Activated CD4-positive, alpha-beta T cell treated with anti-CD3 and anti-CD28 coated beads, Interleukin-2, amount 50 U/mL, for 24 hours (primary cell): ENCODE results near the gene DEPP1.
"Not testable (repeated sequence)": the region's sequence is repeated elsewhere in the genome, so short reads cannot be mapped to it uniquely, and the experiment has no call there.

Experiments
- DNase-seq, 2 donors: peaks; one replicate each; pipeline ENCODE4 v3.0.0-alpha.2; 2020; ENCODE audit warnings: low read depth in 1 of 2, low spot score in 1 of 2

The DEPP1 gene

GRCh38 chr10:44978570-44979280 lies at the start of gene DEPP1:
Gene DEPP1, minus strand, starts transcription at chr10:44978809. Its CDS starts 779 bp downstream, at chr10:44978030.
- DNase-seq: no peak

GRCh38 chr10:45023426-45023825 lies 44.8 kb upstream of the DEPP1 start:
- DNase-seq: no peak

- no peak for DNase-seq
These were observed 37.0 kb upstream of the DEPP1 start for GRCh38 chr10:45015590-45015989.

- not testable (repeated sequence) for DNase-seq
These were observed 35.9 kb upstream of the DEPP1 start for GRCh38 chr10:45014557-45014956.

GRCh38 chr10:45008524-45009161 lies 30.0 kb upstream of the DEPP1 start:
- DNase-seq: peak in 1 of 2 donors; percentile 18

GRCh38 chr10:45006276-45007030 lies 27.8 kb upstream of the DEPP1 start:
- no peak for DNase-seq

GRCh38 chr10:45005284-45005683 lies 26.7 kb upstream of the DEPP1 start:
- DNase-seq: no peak

- no peak for DNase-seq
These were observed 26.1 kb upstream of the DEPP1 start for GRCh38 chr10:45004661-45005060.

GRCh38 chr10:45003432-45004000 lies 24.9 kb upstream of the DEPP1 start:
- DNase-seq: no peak

- DNase-seq: peak; percentile 11 to 17
These were observed 23.0 kb upstream of the DEPP1 start for GRCh38 chr10:45001381-45002148.

GRCh38 chr10:45000752-45001380 lies 22.3 kb upstream of the DEPP1 start, which contains the start of gene ZNF22:
Gene ZNF22, plus strand, starts transcription at chr10:45000923. Its CDS starts 2,446 bp downstream, at chr10:45003369.
- DNase-seq: peak; percentile 42 to 54

GRCh38 chr10:45000138-45000751 lies 21.6 kb upstream of the DEPP1 start:
- no peak for DNase-seq

GRCh38 chr10:44998146-44998631 lies 19.6 kb upstream of the DEPP1 start:
- no peak for DNase-seq

- DNase-seq: no peak
These were observed 18.6 kb upstream of the DEPP1 start for GRCh38 chr10:44997105-44997748.

- no peak for DNase-seq
These were observed 17.5 kb upstream of the DEPP1 start for GRCh38 chr10:44995914-44996669.

- no peak for DNase-seq
These were observed 16.9 kb upstream of the DEPP1 start for GRCh38 chr10:44995581-44995913.

- DNase-seq: no peak
These were observed 16.3 kb upstream of the DEPP1 start for GRCh38 chr10:44994752-44995530.
